GM12891 (cell line): Measurements from ENCODE around the gene YWHAB.
A peak's percentile ranks its signal among the peaks of the same experiment; 100 is the strongest.

ENCODE experiments used
- DNase-seq: peaks from one replicate; pipeline ENCODE4 v3.0.0; 2011; ENCODE audit warnings: low spot score; ENCODE audit not compliant: insufficient read length
- FAIRE-seq: peaks from 2 replicates; lab custom pipeline; 2011; peaks lifted over from hg19 to GRCh38; lab: Jason Lieb, UNC
- PAX5 ChIP-seq: IDR thresholded peaks from 2 replicates; pipeline ENCODE4 v1.6.1; 2011; ENCODE audit warnings: low read length, moderate library complexity, mild to moderate bottlenecking; ENCODE audit not compliant: insufficient read depth, severe bottlenecking
- POLR2A ChIP-seq: IDR thresholded peaks from 2 replicates; pipeline ENCODE4 v1.6.1; 2011; ENCODE audit warnings: low read depth, low read length, control low read depth
- POLR2AphosphoS5 ChIP-seq: IDR thresholded peaks from 2 replicates; pipeline ENCODE4 v1.6.1; 2011; ENCODE audit warnings: low read depth, low read length, control low read depth
- POU2F2 ChIP-seq: IDR thresholded peaks from 2 replicates; pipeline ENCODE4 v1.6.1; 2011; ENCODE audit warnings: low read depth, mild to moderate bottlenecking, control low read depth, low read length, moderate library complexity
- SPI1 ChIP-seq: IDR thresholded peaks from 2 replicates; pipeline ENCODE4 v1.6.1; 2011; ENCODE audit warnings: low read depth, low read length, control low read depth
- TAF1 ChIP-seq: IDR thresholded peaks from 2 replicates; pipeline ENCODE4 v1.6.1; 2011; ENCODE audit warnings: low read depth, low read length, control low read depth

YWHAB gene

GRCh38 chr20:44894959-44895358 lies 9.5 kb downstream of the YWHAB start:
- DNase-seq: no peak
- TF ChIP-seq SPI1 (no peak), POLR2A (0 out of 2 replicates have a peak, but pooled peaks have one; percentile 28)
- FAIRE-seq: no peak

GRCh38 chr20:44896583-44896982 lies 11.1 kb downstream of the YWHAB start:
- no peak for DNase-seq
- no peak for TF ChIP-seq POLR2AphosphoS5
- no peak for TF ChIP-seq SPI1
- TF ChIP-seq TAF1: no peak
- no peak for TF ChIP-seq PAX5
- TF ChIP-seq POLR2A: no peak
- no peak for TF ChIP-seq POU2F2
- FAIRE-seq: no peak

GRCh38 chr20:44897133-44897532 lies 11.6 kb downstream of the YWHAB start:
- DNase-seq (no peak), FAIRE-seq (no peak)
- TF ChIP-seq POU2F2 (no peak), POLR2AphosphoS5 (no peak), TAF1 (no peak), PAX5 (no peak), POLR2A (no peak), SPI1 (no peak)

GRCh38 chr20:44900231-44900854 lies 14.8 kb downstream of the YWHAB start:
- FAIRE-seq (peak; percentile 26), DNase-seq (no peak)
- no peak for TF ChIP-seq PAX5
- no peak for TF ChIP-seq POU2F2
- no peak for TF ChIP-seq POLR2A
- TF ChIP-seq TAF1: no peak
- no peak for TF ChIP-seq SPI1
- TF ChIP-seq POLR2AphosphoS5: no peak

GRCh38 chr20:44901974-44902373 lies 16.5 kb downstream of the YWHAB start:
- TF ChIP-seq SPI1 (no peak), TAF1 (no peak), PAX5 (no peak), POLR2AphosphoS5 (no peak), POU2F2 (no peak), POLR2A (no peak)
- no peak for FAIRE-seq
- DNase-seq: no peak

- TF ChIP-seq SPI1 (no peak), POLR2A (no peak), POU2F2 (no peak), POLR2AphosphoS5 (no peak), TAF1 (no peak), PAX5 (no peak)
- no peak for FAIRE-seq
- no peak for DNase-seq
These were observed 18.9 kb downstream of the YWHAB start for GRCh38 chr20:44904377-44904776.

- DNase-seq (no peak), FAIRE-seq (peak; percentile 48)
- 0 out of 2 replicates have a peak, but pooled peaks have one; percentile 3 for TF ChIP-seq POU2F2
- peak; percentile 29; the same call in 1 of the 2 replicates for TF ChIP-seq POLR2AphosphoS5
- TF ChIP-seq SPI1: no peak
These were observed 23.7 kb downstream of the YWHAB start for GRCh38 chr20:44908987-44909871.

GRCh38 chr20:44909872-44910689 lies 24.6 kb downstream of the YWHAB start, which contains the start of gene PABPC1L:
PABPC1L (plus strand) TSS chr20:44910060; CDS start chr20:44910144, 84 bp downstream.
- TF ChIP-seq POLR2AphosphoS5 (peak; percentile 36; the same call in 1 of the 2 replicates), SPI1 (no peak), PAX5 (peak; percentile 1)
- FAIRE-seq (peak; percentile 77), DNase-seq (peak; percentile 86)
